Endothelial cell of umbilical vein (primary cell): ENCODE measurements around the gene TRMT11. TPM values are rescaled to one million over a fixed set of nuclear protein-coding genes. Genes with fewer than 3 reads are reported as not detected.

Experiments used
- BruUV-seq: library from RNA; stranded (reverse); fragments of 400-500 nt; replicated peaks from 2 replicates; lab custom pipeline; 2021; lab: Mats Ljungman, UMichigan
- CTCF ChIA-PET: fragments of 300-600, 350-600 bp; sonication (Branson Sonifier 250); formaldehyde crosslinking; loops from one replicate; lab custom pipeline; 2021; ENCODE audit warnings: antibody characterized with exemption, inconsistent platforms; lab: Charles Lee
- POLR2A ChIA-PET: fragments of 300-600, 350-600 bp; sonication (Branson Sonifier 250); formaldehyde crosslinking; loops from one replicate; lab custom pipeline; 2021; ENCODE audit warnings: antibody characterized with exemption, inconsistent platforms; lab: Charles Lee
- DNase-seq: peaks from one replicate; pipeline ENCODE4 v3.0.0-alpha.2; 2011; ENCODE audit warnings: low read depth, low spot score
- FAIRE-seq: peaks from 2 replicates; lab custom pipeline; 2011; peaks lifted over from hg19 to GRCh38; lab: Jason Lieb, UNC
- H2AFZ ChIP-seq: 2 replicates; pipeline ENCODE4 v1.6.0; 2012; ENCODE audit warnings: low read depth, low read length, control low read depth, inconsistent platforms
- H3K27ac ChIP-seq: 2 replicates; pipeline ENCODE4 v1.5.1; 2011; ENCODE audit warnings: low read depth, mild to moderate bottlenecking, control low read depth, low read length, moderate library complexity; ENCODE audit not compliant: insufficient read depth
- H3K27me3 ChIP-seq, 2 experiments: 2 replicates each; pipeline versions ENCODE4 v1.6.0 to v1.6.1; 2011; ENCODE audit warnings: low read length in 2 of 2, mixed read lengths in 1 of 2; ENCODE audit not compliant: control insufficient read depth in 2 of 2, insufficient read depth in 2 of 2
- H3K36me3 ChIP-seq, 2 experiments: 2 replicates in 1 of 2; 3 replicates in 1 of 2; pipeline ENCODE4 v1.5.1; 2011; ENCODE audit warnings: low read length in 2 of 2, mild to moderate bottlenecking in 1 of 2, moderate library complexity in 1 of 2; ENCODE audit not compliant: control insufficient read depth in 2 of 2, insufficient read depth in 2 of 2; ENCODE audit errors: extremely low read depth in 1 of 2
- H3K4me1 ChIP-seq: 3 replicates; pipeline ENCODE4 v1.5.1; 2011; ENCODE audit warnings: mild to moderate bottlenecking, low read length; ENCODE audit not compliant: control insufficient read depth, insufficient read depth; ENCODE audit errors: extremely low read depth
- H3K4me2 ChIP-seq: 2 replicates; pipeline ENCODE4 v1.6.1; 2011; ENCODE audit warnings: low read length, control low read depth, mixed read lengths; ENCODE audit not compliant: insufficient read depth
- H3K4me3 ChIP-seq, 3 experiments: fragments of 200-600 bp in 1 of 3; sonication (generic), shearing (Covaris generic) in 1 of 3; replicated peaks in 1 of 3; 2 replicates each; pipeline ENCODE4 v1.5.1; 2011 to 2016; ENCODE audit warnings: control low read depth in 3 of 3, low read length in 3 of 3, mild to moderate bottlenecking in 2 of 3, inconsistent platforms in 1 of 3, low read depth in 1 of 3, moderate library complexity in 1 of 3; ENCODE audit not compliant: insufficient read depth in 1 of 3
- H3K79me2 ChIP-seq: 2 replicates; pipeline ENCODE4 v1.6.0; 2012; ENCODE audit warnings: low read length, inconsistent platforms; ENCODE audit not compliant: control insufficient read depth, insufficient read depth
- H3K9ac ChIP-seq: replicated peaks from 2 replicates; pipeline ENCODE3; 2011; ENCODE audit warnings: low read length, control low read depth; ENCODE audit not compliant: insufficient read depth; ENCODE audit errors: extremely low read depth
- H3K9me1 ChIP-seq: replicated peaks from 3 replicates; pipeline ENCODE4 v1.6.0; 2011; ENCODE audit warnings: mild to moderate bottlenecking, low read length; ENCODE audit not compliant: control insufficient read depth, insufficient read depth; ENCODE audit errors: extremely low read depth
- H3K9me3 ChIP-seq: replicated peaks from 2 replicates; pipeline ENCODE4 v1.5.1; 2012; ENCODE audit warnings: low read length, inconsistent platforms; ENCODE audit not compliant: control insufficient read depth, insufficient read depth
- H4K20me1 ChIP-seq: replicated peaks from 2 replicates; pipeline ENCODE3; 2011; ENCODE audit warnings: mild to moderate bottlenecking, low read length; ENCODE audit not compliant: control insufficient read depth, insufficient read depth; ENCODE audit errors: extremely low read depth
- CTCF ChIP-seq, 2 donors: IDR thresholded peaks; 1 replicate in 1 of 2; 2 replicates in 1 of 2; pipeline ENCODE4 v1.5.1; 2011; ENCODE audit warnings: low read length in 2 of 2, mild to moderate bottlenecking in 2 of 2, moderate library complexity in 2 of 2, control low read depth in 1 of 2, inconsistent platforms in 1 of 2, low read depth in 1 of 2; ENCODE audit not compliant: insufficient read depth in 1 of 2; ENCODE audit errors: extremely low read depth in 1 of 2
- EZH2 ChIP-seq: IDR thresholded peaks from 2 replicates; pipeline ENCODE4 v1.6.1; 2012; ENCODE audit warnings: borderline replicate concordance, low read depth, mild to moderate bottlenecking, moderate library complexity, low read length, inconsistent platforms; ENCODE audit not compliant: severe bottlenecking
- FOS ChIP-seq: IDR thresholded peaks from 2 replicates; pipeline ENCODE4 v1.6.1; 2011; ENCODE audit warnings: mild to moderate bottlenecking, low read length, moderate library complexity, borderline replicate concordance; ENCODE audit not compliant: insufficient read depth
- GATA2 ChIP-seq: IDR thresholded peaks from 2 replicates; pipeline ENCODE4 v1.7.0; 2011; ENCODE audit warnings: low read depth, mild to moderate bottlenecking, moderate library complexity, mixed read lengths, low read length; ENCODE audit not compliant: insufficient read length, insufficient read depth
- JUN ChIP-seq: IDR thresholded peaks from 2 replicates; pipeline ENCODE4 v1.6.1; 2011; ENCODE audit warnings: borderline replicate concordance, low read depth; ENCODE audit not compliant: insufficient read length, insufficient read depth
- MAX ChIP-seq: IDR thresholded peaks from 2 replicates; pipeline ENCODE4 v1.6.1; 2011; ENCODE audit not compliant: insufficient read depth, insufficient read length
- MYC ChIP-seq: IDR thresholded peaks from one replicate; pipeline ENCODE4 v1.6.1; 2011; ENCODE audit warnings: mild to moderate bottlenecking, low read depth, low read length
- POLR2A ChIP-seq: IDR thresholded peaks from 2 replicates; pipeline ENCODE4 v1.6.1; 2012; ENCODE audit warnings: low read depth, mild to moderate bottlenecking, control low read depth, low read length
- POLR2AphosphoS5 ChIP-seq: IDR thresholded peaks from 2 replicates; pipeline ENCODE4 v1.6.1; 2012; ENCODE audit warnings: low read depth, mild to moderate bottlenecking, control low read depth, low read length, moderate library complexity; ENCODE audit not compliant: insufficient read depth
- dilution Hi-C: fragments of 300-500 bp; cut with MboI; formaldehyde crosslinking; loops from one replicate; pipeline ENCODE4 v1.15.0; 2019; ENCODE audit warnings: low sequenced_read_pairs; ENCODE audit not compliant: extremely low pct_ligation_motif_present
- intact Hi-C: fragments of 100-400 bp; cut with micrococcal nuclease; formaldehyde crosslinking; loops from one replicate; pipeline ENCODE4 v1.10.0; 2022
- polyA plus RNA-seq, 4 experiments: library from polyadenylated mRNA; depleted of rRNA in 3 of 4; stranded (reverse) in 3 of 4; unstranded in 1 of 4; fragments of >200 nt; gene quantifications; 2 replicates each; pipeline versions ENCODE4 v1.2.1 to v1.2.3, GENCODE V29; 2011 to 2012; ENCODE audit warnings: missing spikeins in 1 of 4
- total RNA-seq: library from RNA; stranded (reverse); gene quantifications from 2 replicates; pipeline ENCODE4 v1.2.3, GENCODE V29; 2021

Gene TRMT11
- total and polyA plus RNA-seq, 2 donors (not counting 3 experiments of a cell fraction or from before 2014, with no cell fraction given): 5.1 to 10.7 TPM

- H3K9me1 ChIP-seq: no peaks in the 10 kb centered on the region
- BruUV-seq: no TSS peak
- ChIA-PET CTCF (interaction anchor here (0.9 kb wide), 1 partner anchor 14 kb away, joined by 3 read pairs; no protein-coding TSS in a partner anchor), POLR2A (no interaction called here)
- H3K4me2 ChIP-seq: no peak overlapping the region
- H3K4me1 ChIP-seq: no peaks in the 10 kb centered on the region
- TF ChIP-seq JUN (no peak), CTCF (IDR thresholded peaks at IDR 0.05; ENCODE audit: extremely low read depth in 1 of 2, insufficient read depth in 1 of 2, low read depth in 1 of 2, low read length in 2 of 2) (no peak), POLR2AphosphoS5 (no peak), MYC (no peak), GATA2 (no peak), POLR2A (no peak), FOS (no peak), EZH2 (no peak), MAX (no peak)
- H3K4me3 ChIP-seq: no peak overlapping the region
- no peaks in the 10 kb centered on the region for H4K20me1 ChIP-seq
- H3K79me2 ChIP-seq: no peaks in the 10 kb centered on the region
- no peak for FAIRE-seq
- no peaks in the 10 kb centered on the region for H3K9me3 ChIP-seq
- H3K27me3 ChIP-seq: no peaks in the 10 kb centered on the region
- intact Hi-C loops (no loop called here), dilution Hi-C loops (no loop called here)
- no peak overlapping the region for H3K9ac ChIP-seq
- no peak for DNase-seq
- H3K27ac ChIP-seq: no peak overlapping the region
- peaks cover 0 to 4% of the 10 kb centered on the region in 2 experiments for H3K36me3 ChIP-seq
- H2AFZ ChIP-seq: no peak overlapping the region
Measured at GRCh38 chr6:126047648-126048047, 61.3 kb downstream of the TRMT11 start.
